Medulla oblongata (tissue), 1 donor: ENCODE results near the gene PRKG1.

Source experiments
- DNase-seq: peaks from one replicate; pipeline ENCODE4 v3.0.0-alpha.2; 2015; ENCODE audit errors: extremely low spot score

The PRKG1 gene

GRCh38 chr10:51876979-51877378 lies 802.7 kb downstream of the PRKG1 start:
- DNase-seq: no peak

- DNase-seq: peak; percentile 21
These were observed 803.3 kb downstream of the PRKG1 start for GRCh38 chr10:51877636-51878035.

- no peak for DNase-seq
These were observed 804.4 kb downstream of the PRKG1 start for GRCh38 chr10:51878695-51879094.

GRCh38 chr10:51879238-51879637 lies 805.0 kb downstream of the PRKG1 start:
- peak; percentile 30 for DNase-seq

GRCh38 chr10:51881213-51881612 lies 806.9 kb downstream of the PRKG1 start:
- DNase-seq: no peak

- DNase-seq: no peak
These were observed 812.3 kb downstream of the PRKG1 start for GRCh38 chr10:51886438-51887068.

GRCh38 chr10:51888263-51888662 lies 814.0 kb downstream of the PRKG1 start:
- DNase-seq: no peak

GRCh38 chr10:51892313-51892712 lies 818.0 kb downstream of the PRKG1 start:
- no peak for DNase-seq

GRCh38 chr10:51892965-51893658 lies 818.8 kb downstream of the PRKG1 start:
- peak; percentile 41 for DNase-seq

GRCh38 chr10:51894771-51895578 lies 820.7 kb downstream of the PRKG1 start:
- peak; percentile 21 for DNase-seq

GRCh38 chr10:51896849-51897248 lies 822.6 kb downstream of the PRKG1 start:
- no peak for DNase-seq

GRCh38 chr10:51897560-51897959 lies 823.3 kb downstream of the PRKG1 start:
- DNase-seq: no peak

GRCh38 chr10:51900180-51900579 lies 825.9 kb downstream of the PRKG1 start:
- DNase-seq: no peak

GRCh38 chr10:51903675-51904074 lies 829.4 kb downstream of the PRKG1 start:
- no peak for DNase-seq

GRCh38 chr10:51905032-51905431 lies 830.7 kb downstream of the PRKG1 start:
- no peak for DNase-seq

- no peak for DNase-seq
These were observed 833.1 kb downstream of the PRKG1 start for GRCh38 chr10:51907361-51907760.

- DNase-seq: no peak
These were observed 835.9 kb downstream of the PRKG1 start for GRCh38 chr10:51910189-51910588.

- no peak for DNase-seq
These were observed 836.3 kb downstream of the PRKG1 start for GRCh38 chr10:51910596-51910995.

GRCh38 chr10:51911723-51912122 lies 837.4 kb downstream of the PRKG1 start:
- DNase-seq: no peak

GRCh38 chr10:51915031-51915542 lies 840.8 kb downstream of the PRKG1 start:
- no peak for DNase-seq

- no peak for DNase-seq
These were observed 844.2 kb downstream of the PRKG1 start for GRCh38 chr10:51918440-51918839.

GRCh38 chr10:51918884-51919325 lies 844.6 kb downstream of the PRKG1 start:
- peak; percentile 34 for DNase-seq
